DOHH2 (cell line): ENCODE results near the gene PSMC4.

ENCODE experiments used
- H3F3A ChIP-seq: fragments of 200-600 bp; sonication (generic), shearing (Covaris generic); 2 replicates; pipeline ENCODE4 v1.6.0; 2016; ENCODE audit warnings: antibody characterized with exemption, mild to moderate bottlenecking; ENCODE audit not compliant: control insufficient read depth, insufficient read depth
- H3K27ac ChIP-seq: fragments of 200-600 bp; sonication (generic); 2 replicates; pipeline ENCODE4 v1.5.1; 2014; ENCODE audit warnings: low read depth, mild to moderate bottlenecking, low read length, moderate library complexity
- H3K27me3 ChIP-seq: fragments of 200-600 bp; sonication (generic); 2 replicates; pipeline ENCODE4 v1.6.1; 2014; ENCODE audit warnings: mild to moderate bottlenecking, low read length, mixed read lengths; ENCODE audit not compliant: control insufficient read depth
- H3K36me3 ChIP-seq: fragments of 200-600 bp; sonication (generic); 2 replicates; pipeline ENCODE4 v1.6.1; 2014; ENCODE audit warnings: mild to moderate bottlenecking, low read length, moderate library complexity, mixed read lengths; ENCODE audit not compliant: control insufficient read depth
- H3K4me1 ChIP-seq: fragments of 200-600 bp; sonication (generic); 2 replicates; pipeline ENCODE4 v1.6.1; 2014; ENCODE audit warnings: mild to moderate bottlenecking, low read length, mixed read lengths; ENCODE audit not compliant: control insufficient read depth
- H3K4me2 ChIP-seq: fragments of 200-600 bp; sonication (generic); 2 replicates; pipeline ENCODE4 v1.6.0; 2014; ENCODE audit warnings: mild to moderate bottlenecking, low read length, moderate library complexity
- H3K4me3 ChIP-seq: fragments of 200-600 bp; sonication (generic); 2 replicates; pipeline ENCODE4 v1.5.1; 2014; ENCODE audit warnings: mild to moderate bottlenecking, low read length, mixed read lengths
- H3K79me2 ChIP-seq: fragments of 200-600 bp; sonication (generic); 2 replicates; pipeline ENCODE4 v1.6.1; 2014; ENCODE audit warnings: mild to moderate bottlenecking, low read length, mixed read lengths; ENCODE audit not compliant: control insufficient read depth
- H3K9me2 ChIP-seq: fragments of 200-600 bp; sonication (generic); replicated peaks from 2 replicates; pipeline ENCODE4 v1.6.1; 2014; ENCODE audit warnings: mild to moderate bottlenecking, low read length, mixed read lengths; ENCODE audit not compliant: control insufficient read depth
- H3K9me3 ChIP-seq: fragments of 200-600 bp; sonication (generic); 2 replicates; pipeline ENCODE4 v1.6.1; 2014; ENCODE audit warnings: antibody characterized with exemption, low read length, mixed read lengths; ENCODE audit not compliant: control insufficient read depth, insufficient read depth
- H4K20me1 ChIP-seq: fragments of 200-600 bp; sonication (generic); 2 replicates; pipeline ENCODE4 v1.6.0; 2014; ENCODE audit warnings: low read depth, mild to moderate bottlenecking, antibody characterized with exemption, low read length, moderate library complexity; ENCODE audit not compliant: control insufficient read depth, insufficient read depth
- CTCF ChIP-seq: fragments of 200-600 bp; sonication (generic); IDR thresholded peaks from one replicate; pipeline ENCODE4 v1.5.1; 2014; ENCODE audit warnings: antibody characterized with exemption, mild to moderate bottlenecking, low read depth, low read length; ENCODE audit not compliant: poor library complexity, severe bottlenecking
- EZH2phosphoT487 ChIP-seq: fragments of 200-600 bp; sonication (generic); IDR thresholded peaks from 2 replicates; pipeline ENCODE4 v1.6.1; 2017; ENCODE audit warnings: borderline replicate concordance, mild to moderate bottlenecking, antibody characterized with exemption, low read length, moderate library complexity, mixed read lengths

Gene PSMC4

GRCh38 chr19:39928357-39928725 lies 42.6 kb upstream of the PSMC4 start:
- Histone ChIP-seq H3K9me2 (no peaks in the 10 kb centered on the region), H3K27me3 (no peaks in the 10 kb centered on the region), H3K4me2 (no peak overlapping the region), H3K36me3 (no peaks in the 10 kb centered on the region), H3K4me3 (no peak overlapping the region), H3K4me1 (no peaks in the 10 kb centered on the region), H3F3A (no peaks in the 10 kb centered on the region), H3K9me3 (no peaks in the 10 kb centered on the region), H3K27ac (no peak overlapping the region), H3K79me2 (no peaks in the 10 kb centered on the region), H4K20me1 (no peaks in the 10 kb centered on the region)
- TF ChIP-seq EZH2phosphoT487 (no peak), CTCF (no peak)

GRCh38 chr19:39929750-39930149 lies 41.2 kb upstream of the PSMC4 start:
- H3K79me2 ChIP-seq, result no peaks in the 10 kb centered on the region

GRCh38 chr19:39934584-39935363 lies 36.2 kb upstream of the PSMC4 start, which contains the start of gene FCGBP:
FCGBP (minus strand) TSS chr19:39934634.
- Histone ChIP-seq H3K4me2 (no peak within 1 kb of the TSS), H3K9me2 (no peaks in the 10 kb centered on the region), H3K36me3 (no peaks in the 10 kb centered on the region), H3K79me2 (no peaks in the 10 kb centered on the region), H3K4me1 (peaks cover 45% of the 10 kb centered on the region), H3K27ac (no peak within 1 kb of the TSS), H3F3A (peaks cover 4% of the 10 kb centered on the region), H3K4me3 (no peak within 1 kb of the TSS), H3K9me3 (no peaks in the 10 kb centered on the region), H3K27me3 (no peaks in the 10 kb centered on the region), H4K20me1 (no peaks in the 10 kb centered on the region)
- TF ChIP-seq CTCF (no peak), EZH2phosphoT487 (no peak)

More at GRCh38 chr19:39929750-39930149, 41.2 kb upstream of the PSMC4 start:
- Histone ChIP-seq H3F3A (no peaks in the 10 kb centered on the region), H3K4me1 (no peaks in the 10 kb centered on the region; the same call in 1 of the 2 replicates), H4K20me1 (no peaks in the 10 kb centered on the region), H3K4me3 (no peak overlapping the region), H3K9me2 (no peaks in the 10 kb centered on the region), H3K4me2 (no peak overlapping the region), H3K27me3 (no peaks in the 10 kb centered on the region), H3K9me3 (no peaks in the 10 kb centered on the region), H3K36me3 (no peaks in the 10 kb centered on the region), H3K27ac (no peak overlapping the region)
- TF ChIP-seq CTCF (no peak), EZH2phosphoT487 (no peak)
